NCI-H1048 (cell line): ENCODE data around the gene VLDLR.

Experiments
- DNase-seq: peaks from one replicate; lab custom pipeline; 2025; lab: John Stamatoyannopoulos, UW

VLDLR gene

DNA sequence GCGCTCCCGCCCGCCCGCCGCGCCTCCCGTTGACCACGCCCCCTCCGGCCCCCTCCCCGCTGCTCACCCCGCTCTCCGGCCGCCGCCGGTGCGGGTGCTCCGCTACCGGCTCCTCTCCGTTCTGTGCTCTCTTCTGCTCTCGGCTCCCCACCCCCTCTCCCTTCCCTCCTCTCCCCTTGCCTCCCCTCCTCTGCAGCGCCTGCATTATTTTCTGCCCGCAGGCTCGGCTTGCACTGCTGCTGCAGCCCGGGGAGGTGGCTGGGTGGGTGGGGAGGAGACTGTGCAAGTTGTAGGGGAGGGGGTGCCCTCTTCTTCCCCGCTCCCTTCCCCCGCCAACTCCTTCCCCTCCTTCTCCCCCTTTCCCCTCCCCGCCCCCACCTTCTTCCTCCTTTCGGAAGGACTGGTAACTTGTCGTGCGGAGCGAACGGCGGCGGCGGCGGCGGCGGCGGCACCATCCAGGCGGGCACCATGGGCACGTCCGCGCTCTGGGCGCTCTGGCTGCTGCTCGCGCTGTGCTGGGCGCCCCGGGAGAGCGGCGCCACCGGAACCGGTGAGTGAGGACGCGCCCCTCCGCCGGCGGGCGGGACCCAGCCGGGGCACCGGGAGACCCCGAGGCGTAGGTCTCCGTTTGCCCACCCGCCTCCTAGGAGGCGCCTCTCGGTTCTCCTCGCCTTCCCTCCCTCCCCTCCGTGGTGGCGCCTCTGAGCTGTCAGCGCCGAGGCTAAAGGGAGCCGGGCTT is at the start of gene VLDLR:
Gene VLDLR (plus strand): TSS at position 66 of the 739 bp plus-strand sequence. CDS start 403 bp downstream, at position 469.
- DNase-seq = peak; percentile 41

DNA sequence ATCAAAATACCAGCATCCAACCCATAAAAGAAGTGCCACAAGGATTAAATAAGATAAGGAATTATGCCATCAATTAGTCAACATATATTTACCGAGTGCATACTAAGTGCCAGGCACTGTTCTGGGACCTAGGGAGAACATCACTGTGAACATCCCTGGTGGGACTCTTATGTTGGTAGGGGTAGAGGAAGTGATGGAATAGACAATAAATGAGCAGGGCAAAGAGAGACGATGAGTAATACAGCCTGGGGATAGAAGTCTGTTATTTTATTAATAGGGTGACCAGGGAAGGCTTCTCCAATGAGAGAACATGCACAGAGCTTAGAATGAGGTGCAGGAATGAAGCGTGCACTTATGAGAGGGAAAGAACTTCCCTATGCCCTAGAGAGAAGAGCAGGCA is 47.4 kb upstream of the VLDLR start:
- DNase-seq = no peak

DNA sequence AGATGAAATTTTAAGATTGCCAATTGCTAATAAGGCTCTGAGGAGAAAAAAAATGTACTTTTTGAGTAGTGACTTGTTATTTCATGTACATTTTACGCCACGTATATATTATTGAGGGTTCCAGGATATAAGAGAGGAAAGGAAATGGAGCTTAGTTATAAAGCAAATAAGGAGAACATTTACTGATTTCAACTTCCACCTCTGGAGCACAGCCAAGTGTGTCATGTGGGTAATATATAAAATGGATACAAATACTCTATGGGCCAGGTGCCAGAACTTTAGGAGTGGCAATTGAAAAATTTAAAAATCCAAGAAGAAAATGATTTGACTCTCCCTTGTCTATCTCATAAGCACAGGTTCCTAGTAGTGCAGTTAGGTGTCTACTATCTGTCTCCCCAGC is 45.0 kb upstream of the VLDLR start:
- no peak for DNase-seq

DNA sequence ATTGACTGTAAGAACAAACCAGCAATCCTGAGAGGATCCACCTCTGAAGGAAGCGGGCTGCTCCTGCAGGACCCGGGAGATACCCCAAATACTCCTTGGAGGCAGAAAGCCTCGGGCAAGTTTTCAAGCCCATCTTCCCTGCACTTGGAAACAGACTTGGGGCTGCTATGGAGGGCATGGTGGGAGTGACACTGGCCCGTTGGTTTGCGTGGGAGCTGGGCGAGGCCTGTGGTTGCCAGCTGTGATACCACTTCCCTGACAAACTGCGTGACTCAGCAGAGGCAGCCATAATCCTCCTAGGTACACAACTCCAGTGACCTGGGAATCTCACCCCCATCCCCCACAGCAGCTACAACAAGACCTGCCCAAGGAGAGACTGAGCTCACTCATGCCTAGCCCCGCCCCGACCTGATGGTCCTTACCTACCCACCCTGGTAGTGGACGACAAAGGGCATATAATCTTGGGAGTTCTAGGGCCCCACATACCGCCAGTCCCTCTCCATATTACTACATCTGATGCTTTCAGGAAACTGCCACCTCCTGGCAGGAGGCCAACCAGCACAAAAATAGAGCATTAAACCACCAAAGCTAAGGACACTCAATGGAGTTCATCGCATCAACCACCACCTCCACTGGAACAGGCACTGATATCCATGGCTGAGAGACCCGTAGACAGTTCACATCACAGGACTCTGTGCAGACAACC is 38.1 kb upstream of the VLDLR start:
- no peak for DNase-seq

DNA sequence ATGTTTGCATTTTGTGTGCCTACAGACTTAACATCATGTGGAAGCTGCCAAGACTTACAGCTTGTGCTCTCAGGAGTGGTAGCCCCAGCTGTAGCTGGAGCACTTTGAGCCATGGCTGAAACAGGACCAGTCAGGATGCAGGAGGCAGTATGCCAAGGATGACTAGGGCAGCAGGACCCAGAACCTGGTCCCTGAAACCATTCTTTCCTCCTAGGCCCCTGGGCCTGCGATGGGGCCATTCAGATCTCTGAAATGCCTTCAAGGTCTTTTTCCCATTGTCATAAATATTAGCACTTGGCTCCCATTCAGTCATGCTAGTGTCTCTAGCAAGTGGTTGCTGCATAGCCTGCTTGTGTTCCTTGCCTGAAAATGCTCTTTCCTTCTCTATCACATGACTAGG is 29.6 kb upstream of the VLDLR start:
- no peak for DNase-seq

DNA sequence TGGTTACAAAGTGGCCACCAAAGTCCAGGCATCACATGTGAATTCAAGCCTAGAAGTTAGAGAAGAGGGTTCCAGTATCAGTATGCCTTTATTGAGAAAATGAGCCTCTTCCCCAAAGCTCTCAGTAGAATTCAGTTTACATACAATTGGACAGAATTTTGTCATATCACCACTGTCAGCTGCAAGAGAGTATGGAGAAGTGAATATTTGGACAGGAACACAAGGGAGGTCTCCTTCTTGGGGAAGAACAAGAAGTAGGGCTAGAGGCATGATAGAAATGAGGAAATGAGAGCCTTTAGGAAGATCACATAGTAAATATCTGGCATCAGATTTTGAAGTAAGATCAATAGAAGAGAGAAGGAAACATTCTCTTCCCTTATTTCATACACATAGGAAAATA is 27.8 kb upstream of the VLDLR start:
- DNase-seq = no peak

DNA sequence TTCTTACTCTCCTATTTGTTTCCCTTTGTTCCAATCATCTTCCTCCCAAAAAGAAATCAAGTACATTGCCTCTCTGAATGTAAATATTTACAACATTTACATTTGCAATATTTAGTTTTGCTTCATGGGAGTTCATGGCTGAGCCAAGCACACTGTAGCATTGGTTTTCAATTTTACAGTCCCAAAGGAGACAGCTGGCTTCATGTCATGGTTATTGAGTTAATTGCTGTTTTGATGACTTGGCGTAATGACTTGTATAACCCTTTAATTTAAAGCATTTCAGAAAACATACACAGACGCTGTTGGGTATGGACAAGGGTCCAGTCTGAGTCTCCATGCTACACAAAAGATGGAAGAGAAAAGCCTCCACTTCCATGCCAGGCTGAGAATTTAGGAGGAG is 25.6 kb upstream of the VLDLR start:
- DNase-seq = no peak

DNA sequence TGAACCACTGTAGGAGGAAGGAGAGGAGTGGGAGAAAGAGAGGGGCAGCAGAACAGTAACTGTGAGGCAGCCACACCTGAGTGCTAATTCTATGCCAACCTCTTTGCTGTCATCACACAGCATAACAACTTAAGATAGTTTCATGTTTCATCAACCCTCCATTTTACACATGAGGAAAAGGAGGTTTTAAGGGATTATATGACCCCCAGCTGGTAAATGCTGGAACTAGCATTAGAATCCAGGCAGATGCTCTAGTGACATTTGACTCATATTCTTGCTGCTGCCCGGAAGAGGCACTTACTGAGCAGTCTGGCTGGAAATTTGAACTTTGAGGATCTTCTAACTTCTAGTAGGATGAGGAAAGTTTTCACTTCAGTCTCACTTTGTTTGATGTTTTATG is 24.1 kb upstream of the VLDLR start:
- no peak for DNase-seq

DNA sequence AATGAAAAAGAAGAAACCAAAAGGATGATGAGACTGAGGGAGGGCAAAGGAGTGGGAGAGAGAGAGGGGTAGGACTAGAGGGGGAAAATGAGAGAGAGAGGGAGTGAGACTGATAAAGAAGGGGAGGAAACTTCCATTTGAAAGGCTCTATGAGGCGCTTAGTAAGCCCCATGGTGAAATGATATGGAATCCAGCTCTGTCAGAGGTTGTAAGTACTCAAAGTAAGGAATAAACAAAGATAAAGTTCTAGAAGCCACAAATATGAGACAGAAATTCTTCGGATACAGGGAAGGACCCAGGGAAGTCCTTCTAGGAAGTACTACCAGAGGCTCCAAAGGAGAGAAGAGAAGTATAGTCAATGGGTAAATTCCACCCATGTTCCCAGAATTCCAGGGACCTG is 21.7 kb upstream of the VLDLR start:
- no peak for DNase-seq

DNA sequence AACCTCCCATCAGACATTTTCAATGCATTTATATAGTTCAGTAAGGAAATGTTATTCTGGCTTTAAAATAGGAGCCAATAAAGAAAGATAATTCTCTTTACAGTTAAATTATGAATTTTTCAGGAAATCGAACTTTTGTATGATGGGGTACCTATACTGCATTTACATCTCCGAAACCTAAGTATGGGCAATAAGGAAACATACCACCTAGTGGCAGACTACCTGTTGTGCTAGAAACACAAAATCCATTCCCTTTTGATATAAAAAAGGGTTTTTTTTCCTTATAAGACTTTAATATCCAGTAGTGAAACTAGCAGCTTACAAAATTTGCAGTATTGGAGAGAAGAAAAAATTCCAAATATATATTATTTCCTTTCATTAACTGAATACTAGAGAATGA is 21.3 kb upstream of the VLDLR start:
- no peak for DNase-seq

DNA sequence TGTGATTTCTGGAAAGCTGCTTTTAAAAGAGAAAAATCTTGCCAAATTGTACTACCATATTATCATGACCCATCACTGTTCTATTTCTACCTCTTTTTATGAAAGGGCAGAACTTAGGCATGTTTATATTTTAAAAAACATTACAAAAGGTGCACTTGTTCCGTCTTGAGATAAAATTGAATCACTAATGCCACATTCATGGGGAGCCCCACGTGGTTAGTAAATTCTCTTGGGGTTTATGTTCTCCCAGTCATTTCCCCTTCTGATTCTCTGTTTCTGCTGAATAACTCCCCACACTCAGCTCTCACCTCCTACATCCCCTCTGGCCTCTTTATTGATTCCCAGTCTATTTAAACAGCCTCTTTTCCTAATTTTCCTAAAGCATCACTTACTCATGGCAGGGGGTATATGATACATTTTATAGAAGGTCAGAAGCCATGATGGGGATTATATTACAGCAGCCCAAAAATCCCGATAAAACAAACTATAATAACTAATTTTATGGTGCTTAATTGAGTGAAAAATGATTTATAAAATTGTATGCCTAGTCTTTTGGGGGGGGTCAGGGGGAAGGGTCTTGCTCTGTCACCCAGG is 19.7 kb upstream of the VLDLR start:
- DNase-seq = no peak

DNA sequence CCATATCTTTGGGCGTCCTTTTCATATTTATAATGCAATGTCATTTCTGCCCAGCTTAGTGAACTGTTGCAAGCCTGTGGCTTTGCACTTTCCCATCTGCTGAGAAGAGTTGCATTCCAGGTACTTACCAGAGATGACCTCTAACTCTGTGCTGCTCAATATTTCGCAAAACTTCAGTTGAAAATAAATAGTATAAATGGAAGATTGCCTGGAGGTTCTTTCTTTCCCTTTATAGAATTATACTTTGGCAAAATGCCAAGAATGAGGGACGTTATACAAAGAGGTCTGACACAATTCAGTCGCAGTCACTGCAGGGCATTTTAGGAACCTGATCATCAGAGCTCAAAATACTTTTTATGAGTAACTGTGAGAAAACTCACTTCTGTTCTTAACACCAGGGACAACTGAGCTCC is 18.9 kb upstream of the VLDLR start:
- no peak for DNase-seq

DNA sequence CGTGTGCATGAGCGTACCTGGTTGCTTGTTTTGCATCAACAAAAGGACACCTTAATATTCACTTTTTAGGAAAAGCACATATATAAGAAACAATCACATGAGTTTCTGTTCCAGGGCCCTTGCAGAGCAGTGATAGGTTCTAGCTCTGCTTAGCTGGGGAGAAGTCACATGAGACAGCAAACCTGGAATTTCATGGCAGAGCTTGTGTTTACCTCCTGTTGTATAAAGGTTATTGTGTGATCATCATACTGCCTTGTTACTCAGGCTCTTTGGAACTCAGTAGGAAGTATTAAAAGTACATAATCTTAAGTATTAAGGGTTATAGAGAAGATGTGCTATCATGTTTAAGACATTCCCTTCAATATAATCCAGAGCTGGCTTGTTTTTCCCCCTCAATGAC is 18.0 kb upstream of the VLDLR start:
- no peak for DNase-seq

DNA sequence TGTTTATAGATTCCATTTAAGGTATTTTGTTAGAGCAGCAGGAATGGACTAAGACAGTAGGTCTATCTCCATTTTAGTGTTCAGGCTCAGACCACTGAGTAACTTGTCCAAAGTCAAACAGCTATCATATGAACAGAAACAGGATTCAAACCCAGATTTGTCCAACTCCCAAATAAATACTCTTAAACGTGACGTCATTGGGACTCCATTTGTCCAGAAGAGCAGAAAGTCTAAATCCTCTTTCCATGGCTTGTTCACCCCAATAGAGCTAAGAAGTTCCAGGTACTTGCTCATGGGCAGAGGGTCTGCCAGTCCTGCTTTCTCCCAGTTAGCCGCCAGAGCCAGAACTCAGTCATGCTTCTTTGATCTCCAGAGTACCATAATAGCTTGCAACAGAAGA is 16.3 kb upstream of the VLDLR start:
- no peak for DNase-seq

DNA sequence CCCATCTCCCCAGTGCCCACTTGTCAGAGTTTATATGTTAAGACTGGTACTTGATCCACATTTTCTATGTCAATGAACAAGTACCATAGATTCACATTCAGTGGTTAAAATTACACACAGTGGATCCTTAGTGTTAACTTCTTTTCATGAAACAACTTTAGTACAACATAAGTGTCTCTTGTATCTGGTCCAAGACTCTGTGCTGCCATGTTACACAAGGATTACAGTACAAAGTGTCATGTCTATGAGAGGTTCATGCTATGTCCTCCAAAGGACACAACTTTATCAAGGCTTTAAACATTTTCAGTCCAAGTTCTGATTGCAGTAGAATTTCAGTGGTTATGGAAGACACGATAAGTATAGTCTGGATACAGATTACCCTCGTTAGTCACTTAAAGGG is 13.3 kb upstream of the VLDLR start:
- no peak for DNase-seq

DNA sequence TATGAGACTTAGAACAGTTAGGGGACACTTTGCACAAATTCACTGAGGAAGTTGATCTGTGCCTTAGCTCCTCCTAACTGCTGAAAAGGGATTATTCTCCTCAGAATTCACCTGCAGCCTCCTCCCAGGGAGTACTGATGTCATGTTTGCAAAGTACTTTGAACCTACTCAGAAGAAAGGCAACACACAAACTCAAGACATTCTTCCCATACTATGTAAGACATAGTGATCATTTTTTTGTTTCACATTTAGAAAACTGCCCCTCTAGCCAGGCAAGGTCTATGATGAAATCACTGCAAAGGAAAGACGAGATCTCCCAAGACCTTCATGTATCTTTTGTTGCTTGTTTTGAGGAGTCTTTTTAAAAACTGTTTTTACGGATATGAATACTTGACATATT is 10.6 kb upstream of the VLDLR start:
- no peak for DNase-seq

DNA sequence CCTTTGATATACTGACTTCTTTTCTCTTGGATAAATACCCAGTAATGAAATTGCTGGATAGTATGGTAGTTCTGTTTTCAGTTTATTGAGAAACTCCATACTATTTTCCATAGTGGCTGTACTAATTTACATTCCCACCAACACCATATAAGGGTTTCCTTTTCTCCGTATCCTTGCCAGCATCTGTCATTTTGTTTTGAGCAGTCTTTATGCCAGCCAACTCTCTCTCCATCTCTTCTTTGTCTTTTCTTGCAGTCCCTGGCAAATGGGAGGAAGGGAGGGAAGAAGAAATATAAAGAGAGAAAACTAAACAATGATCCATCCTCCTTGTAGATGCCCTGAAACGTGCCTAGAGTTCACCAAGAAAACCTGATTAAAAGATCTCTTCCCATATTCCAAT is 9.6 kb upstream of the VLDLR start:
- no peak for DNase-seq

DNA sequence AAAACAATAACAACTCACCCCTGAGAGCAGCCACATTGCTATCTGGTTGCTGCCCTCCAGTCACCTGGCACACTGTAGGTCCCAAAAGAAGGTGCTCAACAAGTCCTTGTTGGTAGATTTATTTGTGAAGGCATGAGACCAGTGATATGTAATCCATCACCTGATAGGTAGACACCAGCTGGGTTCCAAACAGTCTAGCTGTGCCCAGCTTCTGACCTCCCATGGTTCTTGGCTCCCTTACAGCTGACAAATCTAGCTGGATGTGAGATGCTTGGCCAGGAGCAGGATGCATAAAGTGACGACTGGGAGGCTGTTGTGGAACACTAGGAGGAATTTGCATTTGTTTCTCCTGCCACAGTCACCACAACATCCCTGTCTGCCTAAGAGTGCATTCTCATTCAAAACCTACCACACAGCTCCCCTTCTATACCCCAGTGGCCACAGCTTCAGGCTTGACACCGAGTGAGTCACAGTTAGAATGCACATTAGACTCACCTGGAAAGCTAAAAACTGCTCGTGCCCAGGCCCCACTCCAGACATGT is 7.8 kb upstream of the VLDLR start:
- no peak for DNase-seq

DNA sequence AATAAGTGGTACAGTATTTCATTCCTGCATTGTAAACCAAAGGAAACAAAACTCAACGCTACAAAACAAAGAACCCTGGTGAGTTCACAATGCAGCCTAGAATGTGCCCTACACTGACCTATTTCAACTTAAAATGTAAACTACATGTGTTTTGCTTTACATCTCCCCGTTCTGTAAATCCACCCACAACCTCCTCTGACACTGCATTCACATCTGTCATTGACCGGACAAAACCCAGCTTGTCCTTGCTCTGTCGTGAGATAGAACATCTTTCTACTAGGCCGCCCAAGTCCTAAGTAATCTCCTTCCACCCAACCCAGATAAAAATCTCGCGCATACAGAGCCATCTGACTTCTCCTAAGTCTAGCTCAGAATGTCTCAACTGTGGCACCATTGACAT is 6.1 kb upstream of the VLDLR start:
- no peak for DNase-seq

DNA sequence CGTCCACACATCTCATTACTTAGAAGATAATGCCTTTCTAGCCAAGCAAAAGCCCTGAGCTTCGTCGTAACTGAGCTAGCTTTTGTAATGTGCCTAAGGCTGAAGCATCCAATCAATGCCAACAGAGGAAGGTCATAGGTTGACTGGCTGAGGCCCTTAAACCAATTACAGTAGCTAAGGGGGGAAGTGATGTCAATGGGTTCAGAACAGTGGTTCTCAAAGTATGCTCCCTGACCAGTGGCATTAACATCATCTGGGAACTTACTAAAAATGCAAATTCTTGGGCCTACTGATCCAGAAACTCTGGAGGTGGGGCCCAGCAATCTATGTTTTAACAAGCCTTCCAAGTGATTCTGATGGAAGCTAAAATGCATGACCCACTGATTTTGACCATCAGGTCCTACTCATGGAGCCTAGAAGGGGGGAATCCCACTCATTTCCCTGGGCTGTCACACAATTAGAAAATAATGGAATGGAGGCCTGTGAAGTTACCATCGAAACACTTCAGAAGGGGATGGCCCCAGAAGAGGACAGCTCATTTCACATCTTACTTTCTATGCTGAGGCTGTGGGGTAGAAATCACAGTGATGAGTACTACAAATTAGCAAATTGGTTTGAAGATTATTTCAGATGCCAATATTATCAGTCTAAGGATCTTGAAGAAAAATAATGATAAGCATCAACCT is 4.8 kb upstream of the VLDLR start:
- DNase-seq = no peak

DNA sequence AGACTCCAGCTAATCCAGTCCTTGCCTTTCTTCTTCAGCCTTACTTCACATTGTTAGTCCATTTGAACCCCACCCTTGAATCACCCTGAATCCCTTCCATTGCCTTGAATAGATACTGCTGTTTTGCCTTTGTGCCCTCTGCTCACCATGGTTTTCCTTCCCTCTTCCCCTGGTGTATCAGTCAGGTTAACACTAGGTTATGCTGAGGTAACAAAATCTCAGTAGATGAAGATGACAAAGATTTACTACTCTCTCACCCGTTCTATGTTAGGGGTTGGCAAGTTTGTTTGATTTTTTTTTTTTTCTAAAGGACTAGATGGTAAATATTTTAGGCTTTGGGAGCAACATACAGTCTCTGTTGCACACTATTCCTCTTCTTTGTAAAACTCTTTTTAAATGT is 3.3 kb upstream of the VLDLR start:
- DNase-seq = no peak

DNA sequence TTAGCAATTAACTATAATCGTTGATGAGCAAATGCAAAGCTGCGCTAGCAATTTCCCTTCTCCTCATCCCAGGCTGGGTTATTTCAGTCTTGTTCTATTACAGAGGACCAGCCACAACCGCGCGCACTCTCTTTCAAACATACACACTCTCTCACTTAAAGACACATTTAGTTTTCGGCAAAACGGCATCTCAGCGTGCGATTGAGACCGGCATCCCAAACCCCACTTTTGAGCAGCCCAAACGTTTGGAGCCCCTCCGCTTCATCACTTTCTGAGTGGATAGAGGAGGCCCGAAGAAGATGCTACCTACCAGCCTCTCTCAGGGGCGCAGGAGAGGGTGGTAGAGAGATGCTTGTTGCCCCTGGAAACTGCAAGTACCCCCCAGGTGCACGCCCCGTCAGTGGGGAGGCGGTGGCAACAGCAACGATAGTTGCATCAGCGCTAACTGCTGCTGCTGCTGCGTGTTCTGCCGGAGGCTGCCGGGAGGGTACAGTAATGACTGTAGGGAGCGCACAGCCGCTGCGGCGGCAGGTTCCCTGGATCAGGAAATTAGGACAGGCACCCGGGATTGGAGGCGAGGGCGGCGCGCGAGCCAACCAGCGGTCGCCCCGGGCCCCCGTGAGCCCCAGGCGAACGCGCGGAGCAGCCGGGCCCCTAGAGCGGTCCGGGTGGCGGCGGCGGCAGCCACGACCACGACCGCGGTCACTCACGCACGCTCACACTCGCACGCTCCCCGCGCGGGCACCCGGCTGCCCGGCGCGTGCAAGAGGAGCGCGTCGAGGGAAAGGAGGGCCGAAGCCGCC is 467 bp upstream of the VLDLR start:
- DNase-seq = peak; percentile 25
